Effector memory CD4-positive, alpha-beta T cell (primary cell): ENCODE data around the gene WDR93.

Source experiments
- DNase-seq, 3 donors: peaks; one replicate each; pipeline ENCODE4 v3.0.0-alpha.2; 2020
- H3K27ac ChIP-seq: 2 replicates; pipeline ENCODE4 v1.7.0; 2013; ENCODE audit warnings: mild to moderate bottlenecking, low read length, moderate library complexity; ENCODE audit not compliant: insufficient read depth, poor library complexity, severe bottlenecking
- H3K27me3 ChIP-seq: replicated peaks from 2 replicates; pipeline ENCODE4 v1.7.0; 2013; ENCODE audit warnings: mild to moderate bottlenecking, low read length; ENCODE audit not compliant: insufficient read depth, control insufficient read depth, poor library complexity, severe bottlenecking
- H3K36me3 ChIP-seq: 2 replicates; pipeline ENCODE4 v1.7.0; 2013; ENCODE audit warnings: mild to moderate bottlenecking, low read length, moderate library complexity; ENCODE audit not compliant: control insufficient read depth, insufficient read depth
- H3K4me1 ChIP-seq: 2 replicates; pipeline ENCODE4 v1.7.0; 2013; ENCODE audit warnings: low read length, mild to moderate bottlenecking; ENCODE audit not compliant: control insufficient read depth, insufficient read depth, poor library complexity, severe bottlenecking
- H3K4me3 ChIP-seq: 2 replicates; pipeline ENCODE4 v1.7.0; 2013; ENCODE audit warnings: low read length, low read depth, mild to moderate bottlenecking; ENCODE audit not compliant: insufficient read depth, poor library complexity, severe bottlenecking
- H3K9me3 ChIP-seq: 2 replicates; pipeline ENCODE4 v1.7.0; 2013; ENCODE audit warnings: mild to moderate bottlenecking, low read length, moderate library complexity; ENCODE audit not compliant: control insufficient read depth

WDR93 gene

DNA sequence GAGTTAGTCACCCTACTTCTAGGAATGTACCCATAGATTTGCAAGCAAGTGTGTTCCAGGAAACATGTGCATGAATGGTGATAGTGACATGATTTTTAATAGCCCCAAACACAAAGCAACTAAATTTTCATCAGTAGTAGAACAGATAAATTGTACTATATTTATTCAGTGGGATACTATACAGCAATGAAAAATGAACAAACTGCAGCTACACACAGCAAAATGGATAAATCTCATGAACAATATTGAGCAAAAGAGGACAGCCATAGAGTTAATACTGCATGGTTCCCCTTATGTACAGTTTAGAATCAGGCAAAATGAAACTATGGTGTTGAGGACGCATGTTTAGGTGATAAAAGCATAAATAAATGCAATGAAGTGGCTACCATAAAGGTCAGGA, 34.5 kb downstream of the WDR93 start:
- no peak overlapping the region for H3K27ac ChIP-seq
- no peaks in the 10 kb centered on the region for H3K27me3 ChIP-seq
- H3K4me1 ChIP-seq = no peaks in the 10 kb centered on the region
- no peak for DNase-seq
- no peak overlapping the region for H3K4me3 ChIP-seq
- H3K36me3 ChIP-seq = no peaks in the 10 kb centered on the region
- no peaks in the 10 kb centered on the region for H3K9me3 ChIP-seq

DNA sequence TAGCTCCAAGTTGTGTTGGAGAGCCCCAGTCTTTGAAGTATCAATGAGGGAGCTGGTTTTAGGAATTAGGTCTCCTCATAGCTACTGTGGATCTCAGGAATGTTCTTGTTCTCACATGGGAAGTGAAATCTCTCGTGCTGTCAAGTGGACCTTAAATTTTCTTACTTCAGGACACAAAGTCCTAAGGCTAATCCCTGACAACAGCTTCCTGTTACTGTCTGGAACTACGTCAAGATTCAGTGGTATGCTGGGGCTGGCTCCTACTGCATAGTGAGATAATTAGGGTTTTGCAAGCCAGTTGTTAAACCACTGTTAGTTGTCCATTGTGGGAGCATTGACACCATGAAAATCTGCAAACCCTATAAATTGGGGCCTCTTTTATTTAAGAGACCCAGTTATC, 37.6 kb downstream of the WDR93 start:
- Histone ChIP-seq H3K4me3 (no peak overlapping the region), H3K27ac (no peak overlapping the region), H3K36me3 (no peaks in the 10 kb centered on the region), H3K9me3 (no peaks in the 10 kb centered on the region), H3K4me1 (no peaks in the 10 kb centered on the region), H3K27me3 (no peaks in the 10 kb centered on the region)
- no peak for DNase-seq

DNA sequence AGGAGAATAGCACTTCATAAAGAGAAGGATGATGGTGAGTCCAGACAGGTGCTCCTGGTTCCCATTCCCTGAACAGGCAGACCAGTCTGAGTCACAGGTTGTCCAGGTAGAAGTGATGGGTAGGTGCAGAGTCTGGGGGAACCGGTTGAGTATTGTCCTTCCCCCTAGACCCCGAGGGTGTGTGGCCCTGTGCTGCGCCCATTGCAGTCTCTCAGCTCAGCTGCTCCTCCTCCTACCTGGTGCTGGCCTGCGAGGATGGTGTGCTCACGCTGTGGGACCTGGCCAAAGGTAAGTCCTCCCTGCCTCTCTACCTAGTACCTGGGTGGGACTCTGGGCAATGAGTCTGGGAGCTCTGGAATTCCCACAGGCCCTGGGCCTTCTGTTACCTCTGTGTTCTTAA, 40.7 kb downstream of the WDR93 start:
- no peaks in the 10 kb centered on the region for H3K4me1 ChIP-seq
- no peaks in the 10 kb centered on the region for H3K9me3 ChIP-seq
- DNase-seq = no peak
- H3K36me3 ChIP-seq = no peaks in the 10 kb centered on the region
- H3K4me3 ChIP-seq = no peak overlapping the region
- no peak overlapping the region for H3K27ac ChIP-seq
- no peaks in the 10 kb centered on the region for H3K27me3 ChIP-seq

DNA sequence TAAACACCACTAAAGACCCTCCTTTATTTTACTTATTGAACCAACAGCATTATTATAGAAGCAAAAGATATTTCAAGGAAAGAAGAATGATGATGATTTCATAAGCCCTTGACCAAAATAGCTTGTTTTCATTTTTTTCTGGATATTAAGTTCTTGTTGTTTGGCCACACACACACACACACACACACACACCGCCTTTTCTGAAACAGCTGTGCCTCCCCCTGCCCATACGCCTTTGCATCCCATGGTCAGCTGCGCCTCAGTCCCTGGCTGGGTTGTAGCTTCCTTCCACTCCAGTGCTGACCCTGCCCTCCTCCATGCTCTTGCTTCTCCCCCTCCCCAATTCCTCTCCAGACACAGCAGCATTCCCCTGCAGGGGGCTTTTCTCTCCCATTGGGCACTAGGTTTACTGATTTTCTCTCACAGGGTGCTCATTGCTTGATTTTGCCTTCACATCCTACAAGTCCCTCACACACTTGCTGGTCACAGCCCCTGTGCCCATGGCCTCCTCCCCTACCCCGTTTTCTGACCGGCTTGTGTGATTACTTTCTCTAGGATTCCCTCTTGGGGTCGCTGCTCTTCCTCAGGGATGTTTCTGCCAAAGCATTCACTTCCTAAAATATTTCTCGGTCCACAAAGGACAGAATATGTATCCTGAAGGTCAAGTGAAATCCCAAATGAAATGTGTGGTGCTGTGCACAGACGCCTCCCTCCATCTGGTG, 42.0 kb downstream of the WDR93 start:
- DNase-seq = no peak
- H3K4me3 ChIP-seq = no peak overlapping the region
- no peaks in the 10 kb centered on the region for H3K27me3 ChIP-seq
- no peaks in the 10 kb centered on the region for H3K4me1 ChIP-seq
- H3K9me3 ChIP-seq = no peaks in the 10 kb centered on the region
- no peak overlapping the region for H3K27ac ChIP-seq
- H3K36me3 ChIP-seq = no peaks in the 10 kb centered on the region

DNA sequence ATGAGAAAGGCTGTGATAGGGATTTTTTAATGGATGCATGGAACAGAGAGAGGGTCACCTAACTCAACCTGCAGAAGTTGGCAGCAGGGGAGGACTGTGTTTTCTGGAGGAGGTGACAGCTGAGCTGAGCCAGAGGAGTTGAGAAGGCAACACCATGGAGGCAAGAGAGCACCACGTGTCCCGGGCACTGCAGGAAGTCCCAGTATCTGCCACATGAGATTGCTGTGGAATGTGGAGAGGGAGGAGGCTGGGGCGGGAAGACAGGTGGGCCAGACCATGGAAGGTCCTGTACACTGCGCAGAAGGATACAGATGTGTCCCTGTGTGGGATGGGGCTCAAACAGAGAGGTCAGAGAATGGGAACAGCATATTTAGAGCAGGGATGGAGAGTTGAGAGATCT, 45.2 kb downstream of the WDR93 start:
- H3K27ac ChIP-seq = no peak overlapping the region
- H3K27me3 ChIP-seq = no peaks in the 10 kb centered on the region
- no peaks in the 10 kb centered on the region for H3K36me3 ChIP-seq
- no peak overlapping the region for H3K4me3 ChIP-seq
- H3K9me3 ChIP-seq = no peaks in the 10 kb centered on the region
- no peaks in the 10 kb centered on the region for H3K4me1 ChIP-seq
- no peak for DNase-seq

DNA sequence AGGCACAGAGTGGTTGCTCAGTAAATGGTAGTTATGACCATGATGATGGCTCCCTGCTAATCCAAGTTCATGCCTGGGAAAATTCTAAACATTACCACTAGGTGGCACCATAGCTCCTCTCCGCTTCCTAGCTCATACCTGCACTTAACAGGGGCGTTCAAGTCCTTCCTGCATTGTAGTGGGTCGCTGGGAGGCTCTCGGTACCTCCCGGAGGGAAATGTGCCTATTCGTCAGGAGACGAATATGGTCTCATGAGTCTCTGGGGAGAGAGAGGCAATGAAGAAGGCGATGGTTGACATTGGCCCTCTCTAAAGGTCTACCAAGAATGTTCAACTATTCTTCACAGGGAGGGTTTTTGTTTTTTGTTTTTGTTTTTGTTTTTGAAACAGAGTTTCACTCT, 49.5 kb downstream of the WDR93 start:
- Histone ChIP-seq H3K27ac (no peak overlapping the region), H3K9me3 (no peaks in the 10 kb centered on the region), H3K27me3 (no peaks in the 10 kb centered on the region), H3K4me3 (no peak overlapping the region), H3K4me1 (no peaks in the 10 kb centered on the region), H3K36me3 (no peaks in the 10 kb centered on the region)
- DNase-seq = peak; percentile 16 to 35 (median 25)

DNA sequence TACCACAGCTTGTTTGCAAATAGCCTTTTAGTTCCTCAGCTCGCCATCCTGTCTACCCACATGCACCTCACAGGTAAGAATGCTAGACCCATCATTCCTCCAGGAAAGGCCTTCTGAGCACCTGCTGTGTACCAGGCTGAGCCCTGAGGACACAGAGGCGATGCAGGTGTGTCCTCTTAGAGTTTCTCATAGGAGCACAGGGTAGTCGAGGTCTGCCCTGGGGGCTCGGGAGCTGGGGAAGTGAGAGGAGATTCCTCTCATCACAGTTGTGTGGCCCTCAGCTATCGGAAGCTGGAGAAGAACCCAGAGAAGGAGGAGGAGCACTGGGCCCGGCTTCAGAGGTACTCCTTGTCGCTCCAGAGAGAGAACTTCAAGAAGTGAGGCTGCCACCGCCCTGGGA, 52.4 kb downstream of the WDR93 start:
- no peaks in the 10 kb centered on the region for H3K27me3 ChIP-seq

DNA sequence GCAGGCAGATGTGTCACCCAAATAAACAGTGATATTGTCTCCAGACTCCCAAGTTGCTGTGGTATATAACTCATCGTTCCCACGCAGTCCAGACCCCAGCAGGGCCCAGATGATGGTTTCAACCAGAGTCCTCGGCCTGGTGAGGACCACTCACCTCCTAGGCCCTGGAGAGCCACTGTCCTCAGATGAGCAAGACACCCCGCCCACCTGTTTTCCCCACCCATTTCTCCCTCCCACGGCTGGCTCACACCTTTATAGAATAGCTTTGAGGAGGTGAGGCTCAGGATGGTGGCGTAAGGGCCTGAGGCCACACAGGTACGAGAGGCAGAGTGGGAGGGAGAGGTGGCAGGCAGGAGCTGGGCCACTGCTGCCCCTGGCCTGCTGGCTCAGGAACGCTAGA, 53.0 kb downstream of the WDR93 start:
- DNase-seq = no peak
- H3K36me3 ChIP-seq = no peaks in the 10 kb centered on the region
- no peaks in the 10 kb centered on the region for H3K27me3 ChIP-seq
- no peaks in the 10 kb centered on the region for H3K9me3 ChIP-seq
- H3K4me3 ChIP-seq = no peak overlapping the region
- no peaks in the 10 kb centered on the region for H3K4me1 ChIP-seq
- H3K27ac ChIP-seq = no peak overlapping the region

More for the DNA sequence above, 52.4 kb downstream of the WDR93 start:
- H3K4me3 ChIP-seq = no peak overlapping the region
- H3K9me3 ChIP-seq = no peaks in the 10 kb centered on the region
- DNase-seq = no peak
- no peaks in the 10 kb centered on the region for H3K36me3 ChIP-seq
- H3K27ac ChIP-seq = no peak overlapping the region
- H3K4me1 ChIP-seq = no peaks in the 10 kb centered on the region

DNA sequence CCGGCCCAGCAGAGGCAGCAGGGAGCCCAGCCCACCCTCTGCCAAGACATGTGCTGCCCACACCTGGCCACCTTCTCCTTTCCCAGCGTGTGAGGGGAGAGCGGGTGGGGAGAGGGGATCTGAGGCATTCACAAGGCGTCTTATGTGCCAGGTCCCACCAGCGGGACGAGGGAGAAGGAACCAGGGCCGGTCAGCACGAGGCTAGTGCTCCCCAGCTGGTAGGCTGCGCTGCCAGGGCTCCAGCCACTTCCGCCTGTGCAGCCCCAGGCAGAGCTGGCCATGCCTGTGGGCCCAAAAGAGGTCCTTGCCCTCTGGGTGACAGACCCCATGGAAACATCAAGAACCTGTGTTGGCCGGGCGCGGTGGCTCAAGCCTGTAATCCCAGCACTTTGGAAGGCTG, 54.5 kb downstream of the WDR93 start:
- Histone ChIP-seq H3K9me3 (no peaks in the 10 kb centered on the region), H3K27me3 (no peaks in the 10 kb centered on the region)

DNA sequence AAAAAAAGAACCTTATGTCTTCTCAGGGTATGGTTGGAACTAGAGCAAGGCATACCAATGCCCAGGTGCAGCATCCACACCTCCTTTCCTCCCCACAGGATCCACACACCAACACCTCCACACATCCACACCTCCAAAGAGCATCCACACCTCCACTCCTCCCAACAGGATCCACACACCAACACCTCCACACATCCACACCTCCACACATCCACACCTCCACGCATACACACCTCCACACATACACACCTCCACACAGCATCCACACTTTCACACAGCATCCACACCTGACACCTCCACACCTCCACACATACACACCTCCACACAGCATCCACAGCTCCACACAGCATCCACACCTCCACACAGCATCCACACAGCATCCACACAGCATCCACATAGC, 55.2 kb downstream of the WDR93 start:
- peaks cover 9% of the 10 kb centered on the region for H3K4me1 ChIP-seq
- H3K9me3 ChIP-seq = no peaks in the 10 kb centered on the region
- H3K4me3 ChIP-seq = no peak overlapping the region

More for the DNA sequence above, 54.5 kb downstream of the WDR93 start:
- H3K4me1 ChIP-seq = peaks cover 4% of the 10 kb centered on the region
- no peak overlapping the region for H3K27ac ChIP-seq
- DNase-seq = no peak
- H3K36me3 ChIP-seq = no peaks in the 10 kb centered on the region
- H3K4me3 ChIP-seq = no peak overlapping the region

More for the DNA sequence above, 55.2 kb downstream of the WDR93 start:
- Histone ChIP-seq H3K27me3 (no peaks in the 10 kb centered on the region), H3K36me3 (no peaks in the 10 kb centered on the region), H3K27ac (no peak overlapping the region)
- DNase-seq = no peak
